WERI-Rb-1 (cell line): ENCODE measurements around the gene PHLPP1.

Experiments
- DNase-seq: peaks from one replicate; pipeline ENCODE4 v3.0.0-alpha.2; 2020
- H3K27ac ChIP-seq: fragments of 250-450 bp; sonication (Bioruptor Pico); 2 replicates; pipeline ENCODE4 v1.5.1; 2020; ENCODE audit warnings: mild to moderate bottlenecking, moderate library complexity
- H3K27me3 ChIP-seq: fragments of 250-450 bp; sonication (Bioruptor Pico); 2 replicates; pipeline ENCODE4 v1.5.1; 2021; ENCODE audit warnings: mild to moderate bottlenecking, low read depth, moderate library complexity; ENCODE audit not compliant: insufficient read depth, severe bottlenecking
- H3K36me3 ChIP-seq: fragments of 250-450 bp; sonication (Bioruptor Pico); 2 replicates; pipeline ENCODE4 v1.5.1; 2020; ENCODE audit warnings: mild to moderate bottlenecking, moderate library complexity
- H3K4me3 ChIP-seq: 2 replicates; pipeline ENCODE4 v1.5.1; 2011; ENCODE audit warnings: low read depth, mild to moderate bottlenecking, control low read depth, low read length
- H3K9me3 ChIP-seq: fragments of 250-450 bp; sonication (Bioruptor Pico); 2 replicates; pipeline ENCODE4 v1.5.1; 2021; ENCODE audit warnings: mild to moderate bottlenecking, moderate library complexity; ENCODE audit not compliant: severe bottlenecking
- CTCF ChIP-seq: IDR thresholded peaks from 2 replicates; pipeline ENCODE4 v1.5.1; 2011; ENCODE audit warnings: low read depth, mild to moderate bottlenecking, control low read depth, inconsistent platforms, low read length

Gene PHLPP1

DNA sequence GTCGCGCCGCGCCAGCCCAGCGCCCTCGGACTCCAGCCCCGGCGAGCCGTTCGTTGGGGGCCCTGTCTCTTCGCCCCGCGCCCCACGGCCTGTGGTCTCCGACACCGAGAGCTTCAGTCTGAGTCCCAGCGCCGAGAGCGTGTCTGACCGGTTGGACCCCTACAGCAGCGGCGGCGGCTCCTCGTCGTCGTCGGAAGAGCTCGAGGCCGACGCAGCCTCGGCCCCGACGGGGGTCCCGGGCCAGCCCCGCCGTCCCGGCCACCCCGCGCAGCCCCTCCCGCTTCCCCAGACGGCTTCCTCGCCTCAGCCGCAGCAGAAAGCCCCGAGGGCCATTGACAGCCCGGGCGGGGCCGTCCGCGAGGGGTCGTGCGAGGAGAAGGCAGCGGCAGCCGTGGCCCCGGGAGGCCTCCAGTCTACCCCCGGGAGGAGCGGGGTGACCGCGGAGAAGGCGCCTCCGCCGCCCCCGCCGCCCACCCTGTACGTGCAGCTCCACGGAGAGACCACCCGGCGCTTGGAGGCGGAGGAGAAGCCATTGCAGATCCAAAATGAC is 1.4 kb downstream of the PHLPP1 start:
- Histone ChIP-seq H3K27ac (no peak overlapping the region), H3K36me3 (no peaks in the 10 kb centered on the region), H3K27me3 (no peaks in the 10 kb centered on the region), H3K9me3 (no peaks in the 10 kb centered on the region), H3K4me3 (peak overlapping the region; percentile 71)
- peak; percentile 41; the same call in 1 of the 2 replicates for TF ChIP-seq CTCF
- peak; percentile 73 for DNase-seq

- TF ChIP-seq CTCF: no peak
- H3K36me3 ChIP-seq: no peaks in the 10 kb centered on the region
- no peaks in the 10 kb centered on the region for H3K27me3 ChIP-seq
- DNase-seq: no peak
- H3K27ac ChIP-seq: no peak overlapping the region; the same call in 1 of the 2 replicates
- H3K9me3 ChIP-seq: no peaks in the 10 kb centered on the region
- peak overlapping the region; percentile 71 for H3K4me3 ChIP-seq
Measured at GRCh38 chr18:62717169-62717924, 2.0 kb downstream of the PHLPP1 start.

DNA sequence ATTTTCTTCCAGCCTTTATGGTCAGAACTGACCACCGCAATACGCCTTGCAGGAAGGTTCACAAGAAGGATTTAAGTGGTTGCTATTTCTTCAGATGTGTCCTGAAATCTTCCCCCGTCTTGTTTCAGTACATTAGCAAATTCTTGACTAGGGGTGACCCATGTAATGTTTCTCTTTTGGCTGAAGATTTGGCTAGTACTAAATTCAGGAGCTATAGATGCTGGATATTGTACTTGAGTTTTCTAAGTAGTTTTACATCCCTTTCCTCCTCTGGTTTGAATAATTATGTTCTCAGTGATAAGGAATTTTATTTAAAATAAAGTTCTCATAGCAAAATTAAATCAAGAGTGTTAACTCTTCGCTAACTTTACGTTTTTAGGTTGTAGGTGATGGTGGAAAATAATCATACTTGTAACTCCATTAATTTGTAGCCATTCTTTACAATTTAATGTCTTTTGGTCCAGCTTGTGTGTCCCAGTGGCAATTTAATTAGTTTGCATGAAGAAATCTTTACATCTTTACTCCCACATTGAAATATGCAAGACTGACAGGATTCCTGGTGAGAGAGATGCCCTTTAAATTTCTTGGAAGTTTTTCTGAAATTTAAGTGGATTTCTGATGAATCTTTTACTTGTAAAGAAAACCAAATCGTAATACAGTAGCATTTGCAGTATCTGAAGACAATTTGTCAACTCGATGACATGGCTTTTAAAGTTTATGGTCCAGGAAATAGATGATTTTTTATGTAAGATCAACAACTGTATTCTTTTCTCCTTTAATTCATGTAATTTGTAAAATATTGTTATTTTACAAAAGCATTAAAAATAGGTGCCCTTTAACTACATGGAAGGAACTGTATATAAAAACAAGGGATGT is 2.8 kb downstream of the PHLPP1 start:
- no peak overlapping the region for H3K27ac ChIP-seq

GRCh38 chr18:62720048-62720447 is 4.7 kb downstream of the PHLPP1 start:
- H3K36me3 ChIP-seq: no peaks in the 10 kb centered on the region
- H3K27ac ChIP-seq: no peak overlapping the region
- DNase-seq: no peak
- TF ChIP-seq CTCF: no peak
- no peak overlapping the region for H3K4me3 ChIP-seq
- H3K9me3 ChIP-seq: no peaks in the 10 kb centered on the region
- no peaks in the 10 kb centered on the region for H3K27me3 ChIP-seq

More for the DNA sequence above, 2.8 kb downstream of the PHLPP1 start:
- H3K4me3 ChIP-seq: peak overlapping the region; percentile 71
- no peaks in the 10 kb centered on the region for H3K9me3 ChIP-seq
- DNase-seq: no peak
- no peak for TF ChIP-seq CTCF
- no peaks in the 10 kb centered on the region for H3K36me3 ChIP-seq
- no peaks in the 10 kb centered on the region for H3K27me3 ChIP-seq

DNA sequence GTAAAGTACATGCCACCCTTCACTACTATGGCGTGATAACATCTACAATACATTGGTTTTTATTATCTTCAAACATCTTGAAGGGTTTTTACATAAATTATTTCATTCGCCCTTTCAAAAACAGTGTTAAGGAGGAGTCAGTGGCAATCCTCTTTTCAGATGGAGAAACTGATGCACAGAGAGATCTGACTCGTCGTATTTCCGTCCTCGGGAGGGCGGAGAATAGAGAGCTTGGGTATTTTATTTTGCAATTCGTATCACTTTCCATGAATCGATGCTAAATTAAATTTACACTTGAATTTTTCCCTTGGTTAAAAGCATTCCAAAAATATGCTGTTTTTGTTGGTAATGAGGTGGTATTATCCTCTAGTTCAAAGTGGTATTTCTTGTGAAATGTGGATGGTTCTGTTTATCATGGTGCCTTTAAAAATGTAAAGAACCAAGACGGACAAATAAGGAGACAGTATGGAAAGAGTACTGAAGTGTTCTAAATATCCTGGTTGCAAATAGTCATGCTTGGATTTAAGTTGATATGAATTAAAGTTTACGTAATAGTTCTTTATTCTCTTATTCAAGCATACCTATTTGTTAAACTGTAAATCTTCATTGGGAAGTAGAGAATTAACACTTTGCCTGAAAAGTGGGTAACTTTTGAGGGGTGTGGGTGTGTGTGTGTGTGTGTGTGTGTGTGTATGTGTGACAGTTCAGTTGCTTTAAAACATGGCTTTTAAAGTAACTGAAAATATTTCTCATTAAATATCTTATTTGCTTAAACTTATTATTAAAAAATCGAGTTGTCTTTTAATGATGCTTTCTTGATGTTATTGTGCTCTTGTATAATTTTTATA is 5.6 kb downstream of the PHLPP1 start:
- H3K27ac ChIP-seq: no peak overlapping the region
- no peaks in the 10 kb centered on the region for H3K9me3 ChIP-seq
- H3K27me3 ChIP-seq: no peaks in the 10 kb centered on the region
- H3K4me3 ChIP-seq: no peak overlapping the region
- H3K36me3 ChIP-seq: no peaks in the 10 kb centered on the region
- no peak for DNase-seq
- no peak for TF ChIP-seq CTCF
